ENCODE data around the gene MAP7D2. TPM values are rescaled to one million over a fixed set of nuclear protein-coding genes. Genes with fewer than 3 reads are reported as not detected.

The MAP7D2 gene
- polyA plus RNA-seq, 1 experiment = 0.27 TPM

DNA sequence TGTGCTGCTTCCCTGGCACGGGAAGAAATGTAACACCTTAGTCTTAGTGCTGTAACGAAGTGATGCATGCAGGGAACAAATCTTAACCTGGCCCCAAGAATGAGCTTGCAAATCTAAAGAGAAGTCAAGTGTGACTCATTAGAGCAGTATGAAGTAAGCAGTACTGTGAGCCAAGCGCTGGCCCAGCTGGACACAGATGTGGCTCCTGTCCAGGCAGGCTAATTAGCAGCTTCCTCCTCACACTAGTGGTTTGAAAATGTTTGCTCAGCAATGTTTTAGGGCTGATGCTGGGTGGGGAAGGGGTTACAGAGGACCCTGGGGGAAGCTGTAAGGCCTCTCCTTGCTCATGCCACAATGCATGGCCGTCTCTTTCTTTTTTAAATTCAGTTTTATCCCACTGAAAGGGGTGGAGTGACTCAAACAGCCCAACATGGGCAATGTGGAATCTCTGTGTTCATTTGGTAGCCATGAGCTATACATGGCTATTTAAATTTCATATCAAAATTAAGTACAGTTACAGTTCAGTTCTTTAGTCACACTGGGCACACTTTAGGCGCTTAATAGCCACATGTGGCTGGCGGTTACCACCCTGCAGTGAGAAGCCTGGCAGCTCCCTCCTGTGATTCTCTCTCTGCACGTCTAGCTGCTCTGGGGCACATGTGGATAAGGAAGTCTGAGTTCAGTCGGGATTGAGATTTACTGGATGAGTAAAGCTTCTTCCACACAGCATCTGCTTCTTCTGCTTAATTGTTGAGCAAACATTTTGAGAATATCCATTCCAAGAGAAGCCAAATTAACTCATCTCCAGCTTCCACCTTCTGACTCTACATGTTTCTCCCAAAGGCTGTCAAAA, 48.8 kb downstream of the MAP7D2 start:
- TF ChIP-seq, protein P1, sequence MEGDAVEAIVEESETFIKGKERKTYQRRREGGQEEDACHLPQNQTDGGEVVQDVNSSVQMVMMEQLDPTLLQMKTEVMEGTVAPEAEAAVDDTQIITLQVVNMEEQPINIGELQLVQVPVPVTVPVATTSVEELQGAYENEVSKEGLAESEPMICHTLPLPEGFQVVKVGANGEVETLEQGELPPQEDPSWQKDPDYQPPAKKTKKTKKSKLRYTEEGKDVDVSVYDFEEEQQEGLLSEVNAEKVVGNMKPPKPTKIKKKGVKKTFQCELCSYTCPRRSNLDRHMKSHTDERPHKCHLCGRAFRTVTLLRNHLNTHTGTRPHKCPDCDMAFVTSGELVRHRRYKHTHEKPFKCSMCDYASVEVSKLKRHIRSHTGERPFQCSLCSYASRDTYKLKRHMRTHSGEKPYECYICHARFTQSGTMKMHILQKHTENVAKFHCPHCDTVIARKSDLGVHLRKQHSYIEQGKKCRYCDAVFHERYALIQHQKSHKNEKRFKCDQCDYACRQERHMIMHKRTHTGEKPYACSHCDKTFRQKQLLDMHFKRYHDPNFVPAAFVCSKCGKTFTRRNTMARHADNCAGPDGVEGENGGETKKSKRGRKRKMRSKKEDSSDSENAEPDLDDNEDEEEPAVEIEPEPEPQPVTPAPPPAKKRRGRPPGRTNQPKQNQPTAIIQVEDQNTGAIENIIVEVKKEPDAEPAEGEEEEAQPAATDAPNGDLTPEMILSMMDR (IDR thresholded peaks at IDR 0.05; ENCODE audit: low read depth, low read length) = no peak
- H3K4me3 ChIP-seq (ENCODE audit: low read depth, low read length) = no peak overlapping the region
- CTCF ChIA-PET = interaction anchor here (0.7 to 4.2 kb wide), 9 partner anchors 11 to 696 kb away, joined by 3 to 43 read pairs (median 4); no protein-coding TSS in a partner anchor
- POLR2A ChIA-PET = interaction anchor here (0.9 to 1.1 kb wide), 2 partner anchors 46 to 163 kb away, joined by 3 read pairs; no protein-coding TSS in a partner anchor
- H3K27me3 ChIP-seq (ENCODE audit: control insufficient read depth, insufficient read depth, low read length) = no peaks in the 10 kb centered on the region
- DNase-seq (ENCODE audit: low read depth, low spot score) = peak; percentile 44
- no peaks in the 10 kb centered on the region for H3K9me3 ChIP-seq (ENCODE audit: control insufficient read depth, insufficient read depth, low read length)
- peak overlapping the region; percentile 52 for H3K27ac ChIP-seq (ENCODE audit: low read depth, low read length)

DNA sequence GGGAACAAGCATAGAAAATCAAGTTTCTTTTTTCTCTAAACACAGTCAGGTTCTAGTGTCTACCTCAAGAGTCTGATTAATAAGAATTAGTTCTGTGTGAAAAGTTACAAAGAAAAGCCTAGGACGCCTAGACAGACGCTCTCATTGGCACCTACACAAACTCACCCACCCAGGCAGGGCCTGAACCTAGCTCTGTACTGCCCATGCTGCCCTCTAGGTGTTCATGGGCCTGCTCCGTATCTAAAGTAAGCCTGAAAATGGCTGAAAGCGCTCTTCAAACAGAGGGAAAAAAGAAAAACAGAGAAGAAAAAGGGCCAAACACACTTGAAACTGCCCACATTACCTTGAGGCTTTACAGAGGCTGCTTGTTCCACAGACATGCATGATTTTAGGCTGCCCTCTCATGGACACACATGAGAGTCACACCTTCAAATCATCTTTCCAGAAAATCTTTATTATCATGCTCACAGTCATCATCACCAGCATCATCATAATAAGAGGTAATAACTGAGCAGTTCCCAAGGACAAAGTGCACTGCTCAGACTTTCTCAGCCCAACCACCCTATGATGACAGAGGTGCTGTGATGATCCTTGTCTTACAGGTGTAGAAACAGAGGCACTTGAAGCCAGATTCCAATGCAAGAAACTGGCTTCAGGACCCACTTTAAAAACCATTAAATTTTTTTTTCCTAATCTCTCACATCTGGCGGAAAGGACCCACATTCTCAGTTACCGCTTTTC, 49.6 kb downstream of the MAP7D2 start:
- peak overlapping the region; percentile 52 for H3K27ac ChIP-seq (ENCODE audit: low read depth, low read length)
- ChIA-PET CTCF (interaction anchor here (0.7 to 4.2 kb wide), 9 partner anchors 11 to 695 kb away, joined by 3 to 43 read pairs (median 3); no protein-coding TSS in a partner anchor), POLR2A (interaction anchor here (0.9 to 1.1 kb wide), 2 partner anchors 47 to 162 kb away, joined by 3 read pairs; no protein-coding TSS in a partner anchor)
- DNase-seq (ENCODE audit: low read depth, low spot score) = peak; percentile 20
- no peaks in the 10 kb centered on the region for H3K9me3 ChIP-seq (ENCODE audit: control insufficient read depth, insufficient read depth, low read length)
- TF ChIP-seq, protein P1 (IDR thresholded peaks at IDR 0.05; ENCODE audit: low read depth, low read length) = peak; percentile 56
- H3K4me3 ChIP-seq (ENCODE audit: low read depth, low read length) = no peak overlapping the region
- no peaks in the 10 kb centered on the region for H3K27me3 ChIP-seq (ENCODE audit: control insufficient read depth, insufficient read depth, low read length)

DNA sequence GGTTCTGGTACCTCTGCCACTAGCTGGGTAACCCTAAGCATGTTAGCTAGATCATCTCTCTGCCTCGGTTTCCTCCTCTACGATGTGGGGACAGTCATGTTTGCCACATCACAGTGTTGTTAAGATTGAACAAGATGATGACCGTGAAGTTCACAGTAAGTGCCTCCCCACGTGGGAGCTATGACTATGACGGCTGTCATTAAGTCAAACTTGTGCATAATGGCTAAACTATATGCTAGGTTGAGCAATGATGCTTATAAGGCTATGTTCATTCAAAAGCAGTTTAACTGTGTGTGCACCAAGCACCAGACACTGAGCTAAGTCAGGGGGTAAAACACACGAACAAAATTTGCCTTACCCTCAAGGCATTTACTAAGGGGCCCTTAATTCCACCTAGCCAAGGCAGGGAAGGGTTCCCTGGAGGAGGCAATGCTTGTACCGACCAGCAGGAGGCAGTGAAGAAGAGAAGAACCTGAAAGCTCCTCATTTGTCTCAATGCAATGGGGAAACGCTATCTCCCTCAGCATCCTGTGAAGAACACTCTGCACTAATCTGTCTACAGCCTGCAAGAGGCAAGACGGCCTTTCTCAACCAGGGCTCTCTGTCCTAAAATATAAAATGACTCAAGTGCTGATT, 52.9 kb downstream of the MAP7D2 start:
- no peak overlapping the region for H3K27ac ChIP-seq (ENCODE audit: low read depth, low read length)
- H3K27me3 ChIP-seq (ENCODE audit: control insufficient read depth, insufficient read depth, low read length) = no peaks in the 10 kb centered on the region
- ChIA-PET POLR2A (no interaction called here), CTCF (interaction anchor here (0.5 to 1.0 kb wide), 2 partner anchors 158 to 167 kb away, joined by 5 read pairs; no protein-coding TSS in a partner anchor)
- DNase-seq (ENCODE audit: low read depth, low spot score) = no peak
- TF ChIP-seq, protein P1 (IDR thresholded peaks at IDR 0.05; ENCODE audit: low read depth, low read length) = peak; percentile 35
- no peaks in the 10 kb centered on the region for H3K9me3 ChIP-seq (ENCODE audit: control insufficient read depth, insufficient read depth, low read length)
- H3K4me3 ChIP-seq (ENCODE audit: low read depth, low read length) = no peak overlapping the region

DNA sequence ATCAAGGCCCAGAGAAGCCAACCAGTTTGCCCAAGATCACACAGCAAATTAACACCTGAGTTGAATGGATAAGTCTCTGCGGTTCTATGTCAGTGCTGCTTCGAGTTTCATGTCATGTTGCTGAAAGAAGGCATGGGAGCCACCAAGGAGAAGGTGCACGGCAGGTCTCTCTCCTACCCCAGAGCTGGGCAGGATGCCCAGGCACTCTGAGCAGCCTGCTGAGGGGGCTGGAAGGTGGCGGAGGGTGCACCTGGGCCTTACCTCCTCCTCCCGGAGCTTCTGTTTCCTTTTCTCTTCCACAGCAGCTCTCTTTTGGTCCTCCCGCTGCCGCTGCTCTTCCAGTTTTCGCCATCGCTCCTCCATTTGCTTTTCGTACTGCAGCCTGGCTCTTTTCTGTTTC, 53.6 kb downstream of the MAP7D2 start:
- no peaks in the 10 kb centered on the region for H3K9me3 ChIP-seq (ENCODE audit: control insufficient read depth, insufficient read depth, low read length)
- CTCF ChIA-PET = interaction anchor here (1.0 kb wide), 1 partner anchor 158 kb away, joined by 5 read pairs; no protein-coding TSS in a partner anchor
- no peak for DNase-seq (ENCODE audit: low read depth, low spot score)
- no peak overlapping the region for H3K4me3 ChIP-seq (ENCODE audit: low read depth, low read length)
- POLR2A ChIA-PET = no interaction called here
- no peak overlapping the region for H3K27ac ChIP-seq (ENCODE audit: low read depth, low read length)
- TF ChIP-seq, protein P1 (IDR thresholded peaks at IDR 0.05; ENCODE audit: low read depth, low read length) = no peak
- H3K27me3 ChIP-seq (ENCODE audit: control insufficient read depth, insufficient read depth, low read length) = no peaks in the 10 kb centered on the region

All from AG04450 (cell line).